ENCODE measurements around the gene DNASE1L3. TPM values are rescaled to one million over a fixed set of nuclear protein-coding genes. Genes with fewer than 3 reads are reported as not detected.

Gene DNASE1L3, protein sequence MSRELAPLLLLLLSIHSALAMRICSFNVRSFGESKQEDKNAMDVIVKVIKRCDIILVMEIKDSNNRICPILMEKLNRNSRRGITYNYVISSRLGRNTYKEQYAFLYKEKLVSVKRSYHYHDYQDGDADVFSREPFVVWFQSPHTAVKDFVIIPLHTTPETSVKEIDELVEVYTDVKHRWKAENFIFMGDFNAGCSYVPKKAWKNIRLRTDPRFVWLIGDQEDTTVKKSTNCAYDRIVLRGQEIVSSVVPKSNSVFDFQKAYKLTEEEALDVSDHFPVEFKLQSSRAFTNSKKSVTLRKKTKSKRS
- total RNA-seq (not detected), polyA plus RNA-seq (not detected)

DNA sequence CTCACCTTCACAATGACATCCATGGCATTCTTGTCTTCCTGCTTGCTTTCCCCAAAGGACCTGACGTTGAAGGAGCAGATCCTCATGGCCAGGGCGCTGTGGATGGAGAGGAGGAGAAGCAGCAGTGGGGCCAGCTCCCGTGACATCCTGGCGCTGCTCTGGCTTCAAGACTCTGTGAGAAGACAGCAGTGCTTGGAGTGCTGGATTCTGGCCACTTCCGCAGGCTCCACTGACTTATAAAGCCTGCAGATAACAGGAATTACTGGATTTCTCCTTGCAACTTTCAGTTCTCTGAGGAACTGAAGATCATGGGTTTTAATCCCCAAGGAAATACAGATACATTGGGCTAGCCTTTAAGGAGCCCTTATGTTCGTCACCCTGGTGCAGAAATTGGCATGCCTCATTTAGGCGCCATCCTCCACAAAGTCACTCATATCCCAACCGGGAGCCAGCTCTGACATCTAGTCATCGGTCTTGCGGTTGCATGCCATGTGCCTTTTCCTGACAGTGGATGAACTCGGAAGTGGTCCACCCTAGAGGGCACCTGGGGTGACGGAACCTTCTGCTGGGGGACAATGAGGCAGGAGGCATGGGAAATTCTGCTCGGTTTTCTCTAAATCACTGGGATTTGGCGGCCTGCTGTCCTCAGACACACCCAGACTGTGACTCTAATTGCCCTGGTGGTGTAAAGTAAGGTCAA lies at the start of gene DNASE1L3:
Gene DNASE1L3 (minus strand): TSS at position 212 of the 700 bp plus-strand sequence. CDS start 66 bp downstream, at position 146.
- H3K4me1 ChIP-seq (ENCODE audit: insufficient read depth, low read length) = no peaks in the 10 kb centered on the region
- DNase-seq = no peak
- no peak within 1 kb of the TSS for H3K4me3 Mint-ChIP-seq
- no peaks in the 10 kb centered on the region for H3K9me3 Mint-ChIP-seq
- peaks cover 4 to 7% (median 6%) of the 10 kb centered on the region in 3 donors for H3K4me1 Mint-ChIP-seq
- H3K27me3 ChIP-seq (ENCODE audit: insufficient read depth, low read length, poor library complexity, severe bottlenecking) = no peaks in the 10 kb centered on the region
- H3K27ac ChIP-seq (ENCODE audit: low read depth, low read length) = no peak within 1 kb of the TSS
- H3K27ac Mint-ChIP-seq = no peak within 1 kb of the TSS
- no peaks in the 10 kb centered on the region for H3K36me3 ChIP-seq (ENCODE audit: insufficient read depth, low read length)
- H3K9me3 ChIP-seq (ENCODE audit: low read length) = no peaks in the 10 kb centered on the region
- no peaks in the 10 kb centered on the region for H3K36me3 Mint-ChIP-seq
- peaks cover 13 to 26% of the 10 kb centered on the region in 2 donors for H3K27me3 Mint-ChIP-seq
- no peak within 1 kb of the TSS for H3K4me3 ChIP-seq (ENCODE audit: low read length)
- CTCF ChIA-PET = no interaction called here
- POLR2A ChIA-PET = no interaction called here

DNA sequence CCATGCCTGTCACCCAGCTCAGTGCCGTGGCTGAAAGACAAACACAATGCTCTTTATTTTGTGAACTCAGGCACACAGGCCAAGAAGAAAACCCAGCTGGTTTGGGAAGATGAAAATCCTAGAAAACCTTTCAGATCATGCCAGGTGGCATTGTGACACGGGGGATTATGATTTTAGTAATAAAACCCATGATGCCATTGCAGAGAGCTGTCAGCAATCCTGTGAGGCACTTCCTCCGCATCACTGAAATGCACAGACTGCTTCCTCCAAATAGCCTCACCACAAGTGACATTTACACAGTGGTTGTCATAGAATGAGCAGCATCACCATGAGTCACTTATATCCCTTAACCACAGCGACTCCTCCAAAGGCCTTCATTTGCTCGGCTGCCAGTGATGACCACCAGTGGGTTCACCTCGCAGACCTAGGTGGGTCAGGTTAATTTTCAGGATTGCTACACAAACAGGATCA lies 49.5 kb upstream of the DNASE1L3 start:
- peaks cover 0 to 2% (median 0%) of the 10 kb centered on the region in 3 donors for H3K4me1 Mint-ChIP-seq
- Histone ChIP-seq H3K27me3 (ENCODE audit: insufficient read depth, low read length, poor library complexity, severe bottlenecking) (no peaks in the 10 kb centered on the region), H3K27ac (ENCODE audit: low read depth, low read length) (no peak overlapping the region), H3K36me3 (ENCODE audit: insufficient read depth, low read length) (peaks cover 6% of the 10 kb centered on the region), H3K9me3 (ENCODE audit: low read length) (no peaks in the 10 kb centered on the region), H3K4me1 (ENCODE audit: insufficient read depth, low read length) (no peaks in the 10 kb centered on the region), H3K4me3 (ENCODE audit: low read length) (no peak overlapping the region)
- peaks cover 6 to 40% (median 19%) of the 10 kb centered on the region in 3 donors for H3K36me3 Mint-ChIP-seq
- no peak overlapping the region for H3K27ac Mint-ChIP-seq
- no peak for DNase-seq
- ChIA-PET CTCF (no interaction called here), POLR2A (no interaction called here)
- H3K4me3 Mint-ChIP-seq = no peak overlapping the region
- peaks cover 0 to 2% of the 10 kb centered on the region in 2 donors for H3K27me3 Mint-ChIP-seq
- no peaks in the 10 kb centered on the region for H3K9me3 Mint-ChIP-seq

GRCh38 chr3:58258392-58259055 lies 47.8 kb upstream of the DNASE1L3 start:
- H3K4me3 Mint-ChIP-seq = peak overlapping the region in 1 of 7 donors; percentile 18
- peaks cover 0 to under 1% of the 10 kb centered on the region in 2 donors for H3K27me3 Mint-ChIP-seq
- Histone ChIP-seq H3K36me3 (ENCODE audit: insufficient read depth, low read length) (peaks cover 6% of the 10 kb centered on the region), H3K9me3 (ENCODE audit: low read length) (no peaks in the 10 kb centered on the region), H3K4me3 (ENCODE audit: low read length) (no peak overlapping the region), H3K27ac (ENCODE audit: low read depth, low read length) (no peak overlapping the region), H3K4me1 (ENCODE audit: insufficient read depth, low read length) (no peaks in the 10 kb centered on the region), H3K27me3 (ENCODE audit: insufficient read depth, low read length, poor library complexity, severe bottlenecking) (no peaks in the 10 kb centered on the region)
- ChIA-PET CTCF (no interaction called here), POLR2A (no interaction called here)
- H3K9me3 Mint-ChIP-seq = no peaks in the 10 kb centered on the region
- no peak for DNase-seq
- H3K4me1 Mint-ChIP-seq = peaks cover 0 to 3% (median 2%) of the 10 kb centered on the region in 3 donors
- H3K27ac Mint-ChIP-seq = peak overlapping the region in 1 of 8 donors; percentile 0
- H3K36me3 Mint-ChIP-seq = peaks cover 6 to 40% (median 15%) of the 10 kb centered on the region in 3 donors

DNA sequence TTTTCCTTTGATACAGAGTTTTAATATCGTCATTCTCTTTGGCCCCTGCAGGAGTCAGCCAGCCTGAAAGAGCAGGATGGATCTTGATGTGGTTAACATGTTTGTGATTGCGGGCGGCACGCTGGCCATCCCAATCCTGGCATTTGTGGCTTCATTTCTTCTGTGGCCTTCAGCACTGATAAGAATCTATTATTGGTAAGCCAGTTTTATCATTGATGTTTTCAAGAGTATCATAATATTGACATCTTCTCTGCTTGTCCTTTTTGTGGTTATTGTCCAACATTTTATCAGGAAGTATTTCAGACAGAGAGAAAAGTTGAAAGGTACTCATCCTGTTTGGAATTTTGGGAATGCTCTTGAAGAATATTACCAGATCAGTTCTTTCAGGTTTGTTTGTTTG lies 45.7 kb upstream of the DNASE1L3 start:
- Histone ChIP-seq H3K4me1 (ENCODE audit: insufficient read depth, low read length) (no peaks in the 10 kb centered on the region), H3K27me3 (ENCODE audit: insufficient read depth, low read length, poor library complexity, severe bottlenecking) (no peaks in the 10 kb centered on the region), H3K36me3 (ENCODE audit: insufficient read depth, low read length) (peaks cover 6% of the 10 kb centered on the region), H3K9me3 (ENCODE audit: low read length) (no peaks in the 10 kb centered on the region), H3K4me3 (ENCODE audit: low read length) (no peak overlapping the region), H3K27ac (ENCODE audit: low read depth, low read length) (no peak overlapping the region)
- Mint-ChIP-seq H3K27me3 (no peaks in the 10 kb centered on the region), H3K9me3 (no peaks in the 10 kb centered on the region), H3K27ac (no peak overlapping the region), H3K4me3 (no peak overlapping the region), H3K36me3 (peaks cover 6 to 34% (median 13%) of the 10 kb centered on the region in 3 donors), H3K4me1 (peaks cover 0 to 9% (median 3%) of the 10 kb centered on the region in 3 donors)
- no peak for DNase-seq
- POLR2A ChIA-PET = no interaction called here
- CTCF ChIA-PET = no interaction called here

GRCh38 chr3:58256061-58256460 lies 45.3 kb upstream of the DNASE1L3 start:
- H3K27ac ChIP-seq (ENCODE audit: low read depth, low read length) = no peak overlapping the region
- Mint-ChIP-seq H3K4me3 (no peak overlapping the region), H3K27ac (peak overlapping the region in 1 of 8 donors; percentile 61), H3K36me3 (peaks cover 6 to 38% (median 13%) of the 10 kb centered on the region in 3 donors), H3K4me1 (peaks cover 0 to 9% (median 3%) of the 10 kb centered on the region in 3 donors), H3K9me3 (no peaks in the 10 kb centered on the region), H3K27me3 (no peaks in the 10 kb centered on the region)
- no peak for DNase-seq
- H3K9me3 ChIP-seq (ENCODE audit: low read length) = no peaks in the 10 kb centered on the region
- CTCF ChIA-PET = no interaction called here
- no peak overlapping the region for H3K4me3 ChIP-seq (ENCODE audit: low read length)
- H3K27me3 ChIP-seq (ENCODE audit: insufficient read depth, low read length, poor library complexity, severe bottlenecking) = no peaks in the 10 kb centered on the region
- no peaks in the 10 kb centered on the region for H3K4me1 ChIP-seq (ENCODE audit: insufficient read depth, low read length)
- H3K36me3 ChIP-seq (ENCODE audit: insufficient read depth, low read length) = peaks cover 6% of the 10 kb centered on the region
- POLR2A ChIA-PET = no interaction called here

DNA sequence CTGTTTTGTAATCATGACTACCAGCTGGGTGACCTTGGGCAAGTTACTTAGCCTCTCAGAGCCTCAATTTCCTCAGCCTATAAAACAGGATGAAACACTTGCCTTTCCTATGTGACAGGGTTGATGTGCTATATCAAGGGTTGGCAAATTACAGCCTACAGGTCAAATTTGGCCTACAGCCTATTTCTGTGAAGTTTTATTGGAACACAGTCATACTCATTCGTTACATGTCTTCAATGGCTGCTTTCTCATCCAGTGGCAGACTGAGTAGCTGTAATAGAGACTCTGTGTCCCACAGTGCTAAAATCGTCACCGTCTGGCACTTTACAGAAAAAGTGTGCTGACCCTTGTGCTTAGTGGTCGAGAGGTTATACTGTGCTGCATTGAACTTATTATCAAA lies 43.4 kb upstream of the DNASE1L3 start:
- Histone ChIP-seq H3K4me1 (ENCODE audit: insufficient read depth, low read length) (no peaks in the 10 kb centered on the region), H3K27me3 (ENCODE audit: insufficient read depth, low read length, poor library complexity, severe bottlenecking) (no peaks in the 10 kb centered on the region), H3K27ac (ENCODE audit: low read depth, low read length) (no peak overlapping the region), H3K9me3 (ENCODE audit: low read length) (no peaks in the 10 kb centered on the region), H3K4me3 (ENCODE audit: low read length) (no peak overlapping the region), H3K36me3 (ENCODE audit: insufficient read depth, low read length) (peaks cover 6% of the 10 kb centered on the region)
- Mint-ChIP-seq H3K9me3 (no peaks in the 10 kb centered on the region), H3K36me3 (peaks cover 6 to 33% (median 15%) of the 10 kb centered on the region in 3 donors), H3K27ac (peak overlapping the region in 3 of 8 donors; percentile 19 to 38 (median 30)), H3K27me3 (no peaks in the 10 kb centered on the region), H3K4me3 (no peak overlapping the region), H3K4me1 (peaks cover 0 to 9% (median 3%) of the 10 kb centered on the region in 3 donors)
- POLR2A ChIA-PET = no interaction called here
- DNase-seq = no peak
- CTCF ChIA-PET = no interaction called here

DNA sequence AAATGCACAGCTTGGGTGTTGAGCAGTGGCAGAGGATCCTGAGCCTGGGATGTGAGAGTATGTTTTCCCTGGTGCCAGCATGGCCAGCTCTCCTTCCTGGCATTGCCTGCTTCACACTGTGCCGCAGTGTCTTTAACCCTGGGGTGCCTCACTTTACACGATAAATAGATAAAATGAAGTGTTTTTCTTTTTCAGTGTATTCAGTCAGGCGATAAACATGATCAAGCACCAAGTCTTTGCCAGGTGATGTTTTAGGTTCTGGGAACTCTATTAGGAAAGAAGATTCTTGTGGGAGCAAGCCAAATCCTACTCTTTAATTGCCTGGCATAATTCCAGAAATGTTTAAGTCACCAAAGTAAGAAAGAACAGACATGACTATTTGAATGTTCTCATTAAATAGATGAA lies 40.9 kb upstream of the DNASE1L3 start:
- Histone ChIP-seq H3K36me3 (ENCODE audit: insufficient read depth, low read length) (no peaks in the 10 kb centered on the region), H3K4me1 (ENCODE audit: insufficient read depth, low read length) (no peaks in the 10 kb centered on the region), H3K27me3 (ENCODE audit: insufficient read depth, low read length, poor library complexity, severe bottlenecking) (no peaks in the 10 kb centered on the region), H3K4me3 (ENCODE audit: low read length) (no peak overlapping the region), H3K9me3 (ENCODE audit: low read length) (no peaks in the 10 kb centered on the region), H3K27ac (ENCODE audit: low read depth, low read length) (no peak overlapping the region)
- Mint-ChIP-seq H3K36me3 (peaks cover 0 to 15% (median 8%) of the 10 kb centered on the region in 3 donors), H3K27me3 (no peaks in the 10 kb centered on the region), H3K4me1 (peaks cover 0 to 9% (median 3%) of the 10 kb centered on the region in 3 donors), H3K4me3 (peak overlapping the region in 1 of 7 donors; percentile 51), H3K27ac (peak overlapping the region in 1 of 8 donors; percentile 72), H3K9me3 (no peaks in the 10 kb centered on the region)
- DNase-seq = no peak
- ChIA-PET CTCF (no interaction called here), POLR2A (no interaction called here)

All from CD8-positive, alpha-beta memory T cell (primary cell).